ENCODE data around the gene SSTR5. TPM values are rescaled to one million over a fixed set of nuclear protein-coding genes. Genes with fewer than 3 reads are reported as not detected.

Gene SSTR5
- total RNA-seq, 1 donor from 2014 or later: not detected

- H3K27ac Mint-ChIP-seq: no peak overlapping the region
Observed at GRCh38 chr16:1121009-1121408, 48.5 kb downstream of the SSTR5 start.

GRCh38 chr16:1121601-1122397 lies 49.3 kb downstream of the SSTR5 start:
- intact Hi-C loops (cut with micrococcal nuclease): no loop called here

More at GRCh38 chr16:1121009-1121408, 48.5 kb downstream of the SSTR5 start:
- Mint-ChIP-seq H3K4me1 (no peaks in the 10 kb centered on the region), H3K9me3 (no peaks in the 10 kb centered on the region), H3K27me3 (no peaks in the 10 kb centered on the region), H3K36me3 (ENCODE audit: low read depth) (no peaks in the 10 kb centered on the region), H3K4me3 (no peak overlapping the region)
- ChIA-PET CTCF (no interaction called here), POLR2A (no interaction called here)
- intact Hi-C loops (cut with micrococcal nuclease): no loop called here
- no peak for TF ChIP-seq CTCF (IDR thresholded peaks at IDR 0.05)
- DNase-seq (no peak), ATAC-seq (ENCODE audit: low read depth) (no peak)

GRCh38 chr16:1122398-1122765 lies 49.8 kb downstream of the SSTR5 start:
- Mint-ChIP-seq H3K9me3 (no peaks in the 10 kb centered on the region), H3K27me3 (no peaks in the 10 kb centered on the region), H3K4me1 (no peaks in the 10 kb centered on the region), H3K27ac (no peak overlapping the region), H3K36me3 (ENCODE audit: low read depth) (no peaks in the 10 kb centered on the region), H3K4me3 (no peak overlapping the region)
- TF ChIP-seq CTCF (IDR thresholded peaks at IDR 0.05): no peak
- ATAC-seq (ENCODE audit: low read depth): no peak
- DNase-seq: no peak
- ChIA-PET CTCF (no interaction called here), POLR2A (no interaction called here)
- intact Hi-C loops (cut with micrococcal nuclease): no loop called here

More at GRCh38 chr16:1121601-1122397, 49.3 kb downstream of the SSTR5 start:
- Mint-ChIP-seq H3K9me3 (no peaks in the 10 kb centered on the region), H3K4me1 (no peaks in the 10 kb centered on the region), H3K27ac (no peak overlapping the region), H3K36me3 (ENCODE audit: low read depth) (no peaks in the 10 kb centered on the region), H3K4me3 (no peak overlapping the region), H3K27me3 (no peaks in the 10 kb centered on the region)
- CTCF ChIA-PET: no interaction called here
- DNase-seq (no peak), ATAC-seq (ENCODE audit: low read depth) (no peak)
- POLR2A ChIA-PET: no interaction called here
- no peak for TF ChIP-seq CTCF (IDR thresholded peaks at IDR 0.05)

GRCh38 chr16:1123525-1124230 lies 51.1 kb downstream of the SSTR5 start:
- H3K27me3 Mint-ChIP-seq: no peaks in the 10 kb centered on the region
- no peak overlapping the region for H3K4me3 Mint-ChIP-seq
- no peaks in the 10 kb centered on the region for H3K9me3 Mint-ChIP-seq
- no peaks in the 10 kb centered on the region for H3K4me1 Mint-ChIP-seq
- no peak for ATAC-seq (ENCODE audit: low read depth)
- no peaks in the 10 kb centered on the region for H3K36me3 Mint-ChIP-seq (ENCODE audit: low read depth)
- no peak for DNase-seq
- no peak overlapping the region for H3K27ac Mint-ChIP-seq
- ChIA-PET POLR2A (no interaction called here), CTCF (no interaction called here)
- no peak for TF ChIP-seq CTCF (IDR thresholded peaks at IDR 0.05)
- intact Hi-C loops (cut with micrococcal nuclease): no loop called here

GRCh38 chr16:1124291-1124690 lies 51.7 kb downstream of the SSTR5 start:
- ATAC-seq (ENCODE audit: low read depth) (no peak), DNase-seq (no peak)
- Mint-ChIP-seq H3K4me1 (no peaks in the 10 kb centered on the region), H3K27me3 (no peaks in the 10 kb centered on the region), H3K9me3 (no peaks in the 10 kb centered on the region), H3K36me3 (ENCODE audit: low read depth) (no peaks in the 10 kb centered on the region), H3K4me3 (no peak overlapping the region), H3K27ac (no peak overlapping the region)
- POLR2A ChIA-PET: no interaction called here
- no peak for TF ChIP-seq CTCF (IDR thresholded peaks at IDR 0.05)
- intact Hi-C loops (cut with micrococcal nuclease): no loop called here
- CTCF ChIA-PET: no interaction called here
